HEK293T (cell line): ENCODE results near the gene METTL24.

Experiments used
- ARNT ChIP-seq: fragments of 450-650 bp; IDR thresholded peaks from 2 replicates; pipeline ENCODE4 v1.6.1; 2017; ENCODE audit warnings: mild to moderate bottlenecking
- BHLHE40 ChIP-seq: fragments of 450-650 bp; IDR thresholded peaks from 2 replicates; pipeline ENCODE4 v1.6.1; 2016; ENCODE audit warnings: mild to moderate bottlenecking, moderate library complexity, borderline replicate concordance
- CTBP1 ChIP-seq: fragments of 450-650 bp; IDR thresholded peaks from 2 replicates; pipeline ENCODE4 v1.6.1; 2016; ENCODE audit warnings: borderline replicate concordance
- ELF4 ChIP-seq: fragments of 450-650 bp; IDR thresholded peaks from 2 replicates; pipeline ENCODE4 v1.6.1; 2017; ENCODE audit warnings: antibody characterized with exemption
- FOXA1 ChIP-seq: fragments of 450-650 bp; IDR thresholded peaks from 2 replicates; pipeline ENCODE4 v1.6.1; 2016; ENCODE audit warnings: mild to moderate bottlenecking
- FOXK2 ChIP-seq: fragments of 450-650 bp; IDR thresholded peaks from 2 replicates; pipeline ENCODE4 v1.6.1; 2016; ENCODE audit warnings: mild to moderate bottlenecking
- FOXM1 ChIP-seq: fragments of 450-650 bp; IDR thresholded peaks from 2 replicates; pipeline ENCODE4 v1.6.1; 2017; ENCODE audit warnings: mild to moderate bottlenecking, borderline replicate concordance
- HDGF ChIP-seq: fragments of 450-650 bp; IDR thresholded peaks from 2 replicates; pipeline ENCODE4 v1.6.1; 2017; ENCODE audit warnings: antibody characterized with exemption, borderline replicate concordance
- L3MBTL2 ChIP-seq: fragments of 450-650 bp; conservative IDR thresholded peaks from 2 replicates; pipeline ENCODE4 v1.6.1; 2016; ENCODE audit warnings: mild to moderate bottlenecking
- LEF1 ChIP-seq: fragments of 450-650 bp; IDR thresholded peaks from 2 replicates; pipeline ENCODE4 v1.6.1; 2017; ENCODE audit warnings: mild to moderate bottlenecking, borderline replicate concordance
- NFRKB ChIP-seq: fragments of 450-650 bp; IDR thresholded peaks from 2 replicates; pipeline ENCODE4 v1.6.1; 2016; ENCODE audit warnings: mild to moderate bottlenecking, moderate library complexity
- SP1 ChIP-seq: fragments of 450-650 bp; IDR thresholded peaks from 2 replicates; pipeline ENCODE4 v1.6.1; 2017
- SUZ12 ChIP-seq: fragments of 450-650 bp; IDR thresholded peaks from 2 replicates; pipeline ENCODE4 v1.6.1; 2016; ENCODE audit warnings: mild to moderate bottlenecking
- TARDBP ChIP-seq: fragments of 450-650 bp; IDR thresholded peaks from 2 replicates; pipeline ENCODE4 v1.6.1; 2016

- TF ChIP-seq ELF4 = no peak
- no peak for TF ChIP-seq BHLHE40
- no peak for TF ChIP-seq FOXK2
- TF ChIP-seq LEF1 = no peak
- no peak for TF ChIP-seq TARDBP
- TF ChIP-seq SUZ12 = no peak
- TF ChIP-seq FOXA1 = no peak
- TF ChIP-seq NFRKB = no peak
- TF ChIP-seq FOXM1 = no peak
- no peak for TF ChIP-seq SP1
- TF ChIP-seq CTBP1 = no peak
- no peak for TF ChIP-seq L3MBTL2
- TF ChIP-seq ARNT = no peak
- no peak for TF ChIP-seq HDGF
Observed at GRCh38 chr6:110283657-110284056, 74.5 kb downstream of the METTL24 start.
